Ishikawa (cell line): ENCODE data around the gene GJB6.

Experiments used
- CEBPB ChIP-seq: IDR thresholded peaks from 2 replicates; pipeline ENCODE4 v1.6.1; 2012
- CREB1 ChIP-seq: IDR thresholded peaks from 2 replicates; pipeline ENCODE4 v1.6.1; 2012; ENCODE audit warnings: low read depth
- EGR1 ChIP-seq: IDR thresholded peaks from 2 replicates; pipeline ENCODE4 v1.6.1; 2012
- EP300 ChIP-seq: IDR thresholded peaks from 2 replicates; pipeline ENCODE4 v1.6.1; 2012; ENCODE audit warnings: borderline replicate concordance
- FOXM1 ChIP-seq: IDR thresholded peaks from 2 replicates; pipeline ENCODE4 v1.6.1; 2012; ENCODE audit warnings: low read depth, borderline replicate concordance
- NFIC ChIP-seq: IDR thresholded peaks from 2 replicates; pipeline ENCODE4 v1.6.1; 2012
- RAD21 ChIP-seq: IDR thresholded peaks from 2 replicates; pipeline ENCODE4 v1.6.1; 2012; ENCODE audit warnings: low read depth
- TAF1 ChIP-seq: IDR thresholded peaks from 2 replicates; pipeline ENCODE4 v1.6.1; 2012; ENCODE audit warnings: low read depth, mild to moderate bottlenecking
- TCF12 ChIP-seq: IDR thresholded peaks from 2 replicates; pipeline ENCODE4 v1.6.1; 2012; ENCODE audit warnings: low read depth
- TEAD4 ChIP-seq: IDR thresholded peaks from 2 replicates; pipeline ENCODE4 v1.6.1; 2012
- USF1 ChIP-seq: IDR thresholded peaks from 2 replicates; pipeline ENCODE4 v1.6.1; 2012
- YY1 ChIP-seq: IDR thresholded peaks from 2 replicates; pipeline ENCODE4 v1.6.1; 2012; ENCODE audit warnings: low read depth
- ZBTB7A ChIP-seq: IDR thresholded peaks from 2 replicates; pipeline ENCODE4 v1.6.1; 2012; ENCODE audit warnings: low read depth
- TF ChIP-seq, protein P1 (sequence below): IDR thresholded peaks from 2 replicates; pipeline ENCODE4 v1.6.1; 2012; ENCODE audit warnings: low read depth, mild to moderate bottlenecking
- TF ChIP-seq, protein P2 (sequence below): IDR thresholded peaks from 2 replicates; pipeline ENCODE4 v1.6.1; 2012

Gene GJB6

DNA sequence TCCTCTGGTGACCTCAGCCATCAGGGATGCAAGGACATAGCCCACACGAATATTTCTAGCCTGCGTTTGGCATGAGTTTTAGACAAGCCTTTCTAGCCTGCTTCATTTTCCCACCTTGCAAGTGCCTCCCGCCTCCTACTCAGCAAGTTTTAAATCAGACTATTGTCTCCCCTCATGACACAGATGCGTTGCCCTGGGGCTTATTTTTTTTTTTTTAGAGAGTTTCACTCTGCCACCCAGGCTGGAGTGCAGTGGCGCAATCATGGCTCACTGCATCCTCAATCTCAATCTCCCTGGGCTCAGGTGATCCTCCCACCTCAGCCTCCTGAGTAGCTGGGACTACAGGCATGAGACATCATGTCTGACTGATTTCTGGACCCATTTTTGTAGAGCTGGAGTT, 54.0 kb downstream of the GJB6 start:
- TF ChIP-seq RAD21 (no peak), ZBTB7A (no peak), USF1 (no peak), TAF1 (no peak), TEAD4 (no peak), FOXM1 (no peak), YY1 (no peak), CEBPB (no peak), TCF12 (no peak), EP300 (no peak), CREB1 (no peak), EGR1 (no peak), NFIC (no peak)
- TF ChIP-seq, protein P1, sequence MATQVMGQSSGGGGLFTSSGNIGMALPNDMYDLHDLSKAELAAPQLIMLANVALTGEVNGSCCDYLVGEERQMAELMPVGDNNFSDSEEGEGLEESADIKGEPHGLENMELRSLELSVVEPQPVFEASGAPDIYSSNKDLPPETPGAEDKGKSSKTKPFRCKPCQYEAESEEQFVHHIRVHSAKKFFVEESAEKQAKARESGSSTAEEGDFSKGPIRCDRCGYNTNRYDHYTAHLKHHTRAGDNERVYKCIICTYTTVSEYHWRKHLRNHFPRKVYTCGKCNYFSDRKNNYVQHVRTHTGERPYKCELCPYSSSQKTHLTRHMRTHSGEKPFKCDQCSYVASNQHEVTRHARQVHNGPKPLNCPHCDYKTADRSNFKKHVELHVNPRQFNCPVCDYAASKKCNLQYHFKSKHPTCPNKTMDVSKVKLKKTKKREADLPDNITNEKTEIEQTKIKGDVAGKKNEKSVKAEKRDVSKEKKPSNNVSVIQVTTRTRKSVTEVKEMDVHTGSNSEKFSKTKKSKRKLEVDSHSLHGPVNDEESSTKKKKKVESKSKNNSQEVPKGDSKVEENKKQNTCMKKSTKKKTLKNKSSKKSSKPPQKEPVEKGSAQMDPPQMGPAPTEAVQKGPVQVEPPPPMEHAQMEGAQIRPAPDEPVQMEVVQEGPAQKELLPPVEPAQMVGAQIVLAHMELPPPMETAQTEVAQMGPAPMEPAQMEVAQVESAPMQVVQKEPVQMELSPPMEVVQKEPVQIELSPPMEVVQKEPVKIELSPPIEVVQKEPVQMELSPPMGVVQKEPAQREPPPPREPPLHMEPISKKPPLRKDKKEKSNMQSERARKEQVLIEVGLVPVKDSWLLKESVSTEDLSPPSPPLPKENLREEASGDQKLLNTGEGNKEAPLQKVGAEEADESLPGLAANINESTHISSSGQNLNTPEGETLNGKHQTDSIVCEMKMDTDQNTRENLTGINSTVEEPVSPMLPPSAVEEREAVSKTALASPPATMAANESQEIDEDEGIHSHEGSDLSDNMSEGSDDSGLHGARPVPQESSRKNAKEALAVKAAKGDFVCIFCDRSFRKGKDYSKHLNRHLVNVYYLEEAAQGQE, result no peak
- TF ChIP-seq, protein P2, sequence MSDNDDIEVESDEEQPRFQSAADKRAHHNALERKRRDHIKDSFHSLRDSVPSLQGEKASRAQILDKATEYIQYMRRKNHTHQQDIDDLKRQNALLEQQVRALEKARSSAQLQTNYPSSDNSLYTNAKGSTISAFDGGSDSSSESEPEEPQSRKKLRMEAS, result no peak

GRCh38 chr13:20177049-20177831, 54.9 kb downstream of the GJB6 start:
- TF ChIP-seq TAF1 (no peak), YY1 (no peak), EP300 (no peak), RAD21 (no peak), TEAD4 (no peak), CEBPB (no peak), NFIC (no peak)
- TF ChIP-seq, protein P2, result no peak

DNA sequence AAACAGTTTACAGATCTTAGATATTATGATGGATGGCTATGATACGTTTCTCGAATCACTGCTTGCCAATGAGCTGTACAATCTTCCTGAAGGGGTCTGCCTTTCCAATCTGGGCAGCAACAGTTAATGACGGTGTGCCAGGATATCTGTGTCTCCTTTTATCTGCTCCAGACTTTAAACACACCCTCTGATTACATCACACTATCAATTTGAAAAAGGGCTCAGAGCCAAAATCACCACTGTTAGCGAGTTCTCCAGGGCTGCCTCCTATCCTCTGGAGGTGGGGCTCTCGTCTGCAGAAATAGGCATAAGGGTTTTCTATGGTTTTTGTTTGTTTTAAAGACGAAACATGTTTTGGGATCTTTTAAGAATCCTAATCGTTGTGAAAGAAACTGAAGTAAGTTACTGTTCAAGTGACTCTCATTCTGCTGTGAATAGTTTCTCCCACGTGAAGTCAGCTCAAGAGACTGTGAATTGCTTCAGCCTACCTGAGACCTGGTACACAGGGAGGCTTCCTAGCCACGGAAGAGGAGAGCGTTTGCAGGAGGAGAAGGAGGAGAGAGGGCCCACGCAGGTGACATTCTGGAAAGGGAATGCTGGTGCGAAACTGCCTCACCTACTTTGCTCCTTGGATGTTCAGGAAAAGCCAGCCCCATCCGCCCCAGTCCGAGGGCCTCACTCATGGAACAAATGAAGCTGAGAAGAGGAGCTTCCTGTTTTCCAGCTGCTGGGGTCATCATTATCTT, 56.0 kb downstream of the GJB6 start:
- TF ChIP-seq YY1 (no peak), CEBPB (no peak), TEAD4 (no peak), CREB1 (no peak), ZBTB7A (no peak), EP300 (no peak), NFIC (no peak), RAD21 (no peak), USF1 (no peak), FOXM1 (no peak), TCF12 (no peak), EGR1 (no peak), TAF1 (no peak)
- TF ChIP-seq, protein P2, result no peak
- TF ChIP-seq, protein P1, result no peak

GRCh38 chr13:20175406-20175794, 56.7 kb downstream of the GJB6 start:
- no peak for TF ChIP-seq EP300
- no peak for TF ChIP-seq TAF1
- TF ChIP-seq RAD21, result no peak
- TF ChIP-seq, protein P2, result no peak
- TF ChIP-seq FOXM1, result no peak
- no peak for TF ChIP-seq EGR1
- no peak for TF ChIP-seq USF1
- no peak for TF ChIP-seq TCF12
- TF ChIP-seq YY1, result no peak
- TF ChIP-seq TEAD4, result no peak
